ENCODE results near the gene PCYOX1L.

Gene PCYOX1L

GRCh38 chr5:149338364-149338763 lies 19.5 kb upstream of the PCYOX1L start:
- Histone ChIP-seq H3K4me3 (ENCODE audit: low read length) (no peak overlapping the region), H3K9me3 (ENCODE audit: control insufficient read depth, insufficient read depth, low read length) (no peaks in the 10 kb centered on the region), H3K4me1 (ENCODE audit: control insufficient read depth, insufficient read depth, low read length) (no peaks in the 10 kb centered on the region), H3K27ac (ENCODE audit: low read length) (no peak overlapping the region), H3K27me3 (ENCODE audit: control insufficient read depth, insufficient read depth, low read length) (no peaks in the 10 kb centered on the region), H3K36me3 (ENCODE audit: control insufficient read depth, insufficient read depth, low read length) (no peaks in the 10 kb centered on the region)
- DNase-seq (ENCODE audit: low read depth, low spot score): no peak
- no CpG with 5 or more reads among the region's 1 CpG for WGBS (ENCODE audit: insufficient coverage, insufficient read length)

- H3K36me3 ChIP-seq (ENCODE audit: control insufficient read depth, insufficient read depth, low read length): no peaks in the 10 kb centered on the region
- no peaks in the 10 kb centered on the region for H3K9me3 ChIP-seq (ENCODE audit: control insufficient read depth, insufficient read depth, low read length)
- no peaks in the 10 kb centered on the region for H3K27me3 ChIP-seq (ENCODE audit: control insufficient read depth, insufficient read depth, low read length)
- no peaks in the 10 kb centered on the region for H3K4me1 ChIP-seq (ENCODE audit: control insufficient read depth, insufficient read depth, low read length)
- DNase-seq (ENCODE audit: low read depth, low spot score): no peak
- H3K4me3 ChIP-seq (ENCODE audit: low read length): no peak overlapping the region
- WGBS (ENCODE audit: insufficient coverage, insufficient read length): no CpG with 5 or more reads among the region's 1 CpG
- no peak overlapping the region for H3K27ac ChIP-seq (ENCODE audit: low read length)
These were observed 16.9 kb upstream of the PCYOX1L start for GRCh38 chr5:149340920-149341319.

GRCh38 chr5:149341876-149342275 lies 16.0 kb upstream of the PCYOX1L start:
- H3K4me3 ChIP-seq (ENCODE audit: low read length): no peak overlapping the region
- no peaks in the 10 kb centered on the region for H3K27me3 ChIP-seq (ENCODE audit: control insufficient read depth, insufficient read depth, low read length)
- H3K27ac ChIP-seq (ENCODE audit: low read length): no peak overlapping the region
- H3K4me1 ChIP-seq (ENCODE audit: control insufficient read depth, insufficient read depth, low read length): no peaks in the 10 kb centered on the region
- DNase-seq (ENCODE audit: low read depth, low spot score): no peak
- no peaks in the 10 kb centered on the region for H3K9me3 ChIP-seq (ENCODE audit: control insufficient read depth, insufficient read depth, low read length)
- H3K36me3 ChIP-seq (ENCODE audit: control insufficient read depth, insufficient read depth, low read length): no peaks in the 10 kb centered on the region

GRCh38 chr5:149344151-149344550 lies 13.7 kb upstream of the PCYOX1L start:
- no peak overlapping the region for H3K27ac ChIP-seq (ENCODE audit: low read length)
- no CpG with 5 or more reads among the region's 2 CpGs for WGBS (ENCODE audit: insufficient coverage, insufficient read length)
- H3K27me3 ChIP-seq (ENCODE audit: control insufficient read depth, insufficient read depth, low read length): no peaks in the 10 kb centered on the region
- no peaks in the 10 kb centered on the region for H3K9me3 ChIP-seq (ENCODE audit: control insufficient read depth, insufficient read depth, low read length)
- H3K4me3 ChIP-seq (ENCODE audit: low read length): no peak overlapping the region
- H3K4me1 ChIP-seq (ENCODE audit: control insufficient read depth, insufficient read depth, low read length): no peaks in the 10 kb centered on the region
- no peak for DNase-seq (ENCODE audit: low read depth, low spot score)
- H3K36me3 ChIP-seq (ENCODE audit: control insufficient read depth, insufficient read depth, low read length): peaks cover 10% of the 10 kb centered on the region

GRCh38 chr5:149345147-149345891 lies 12.5 kb upstream of the PCYOX1L start, which contains the start of gene GRPEL2:
GRPEL2 (plus strand) TSS chr5:149345499; CDS start chr5:149345540, 41 bp downstream.
- H3K27me3 ChIP-seq (ENCODE audit: control insufficient read depth, insufficient read depth, low read length): no peaks in the 10 kb centered on the region
- no peak within 1 kb of the TSS for H3K27ac ChIP-seq (ENCODE audit: low read length)
- peak; percentile 89 for DNase-seq (ENCODE audit: low read depth, low spot score)
- H3K36me3 ChIP-seq (ENCODE audit: control insufficient read depth, insufficient read depth, low read length): peaks cover 10% of the 10 kb centered on the region
- H3K4me3 ChIP-seq (ENCODE audit: low read length): peak within 1 kb of the TSS; percentile 92
- no CpG with 5 or more reads among the region's 54 CpGs for WGBS (ENCODE audit: insufficient coverage, insufficient read length)
- H3K4me1 ChIP-seq (ENCODE audit: control insufficient read depth, insufficient read depth, low read length): no peaks in the 10 kb centered on the region
- H3K9me3 ChIP-seq (ENCODE audit: control insufficient read depth, insufficient read depth, low read length): no peaks in the 10 kb centered on the region

GRCh38 chr5:149345892-149346222 lies 12.0 kb upstream of the PCYOX1L start:
- Histone ChIP-seq H3K9me3 (ENCODE audit: control insufficient read depth, insufficient read depth, low read length) (no peaks in the 10 kb centered on the region), H3K27me3 (ENCODE audit: control insufficient read depth, insufficient read depth, low read length) (no peaks in the 10 kb centered on the region), H3K4me1 (ENCODE audit: control insufficient read depth, insufficient read depth, low read length) (no peaks in the 10 kb centered on the region), H3K27ac (ENCODE audit: low read length) (no peak overlapping the region), H3K36me3 (ENCODE audit: control insufficient read depth, insufficient read depth, low read length) (peaks cover 11% of the 10 kb centered on the region), H3K4me3 (ENCODE audit: low read length) (peak overlapping the region; percentile 92)
- no peak for DNase-seq (ENCODE audit: low read depth, low spot score)
- WGBS (ENCODE audit: insufficient coverage, insufficient read length): no CpG with 5 or more reads among the region's 11 CpGs

GRCh38 chr5:149348518-149348917 lies 9.3 kb upstream of the PCYOX1L start:
- H3K27ac ChIP-seq (ENCODE audit: low read length): no peak overlapping the region
- DNase-seq (ENCODE audit: low read depth, low spot score): no peak
- H3K4me3 ChIP-seq (ENCODE audit: low read length): no peak overlapping the region
- no peaks in the 10 kb centered on the region for H3K9me3 ChIP-seq (ENCODE audit: control insufficient read depth, insufficient read depth, low read length)
- no CpG with 5 or more reads among the region's 1 CpG for WGBS (ENCODE audit: insufficient coverage, insufficient read length)
- no peaks in the 10 kb centered on the region for H3K27me3 ChIP-seq (ENCODE audit: control insufficient read depth, insufficient read depth, low read length)
- H3K36me3 ChIP-seq (ENCODE audit: control insufficient read depth, insufficient read depth, low read length): peaks cover 17% of the 10 kb centered on the region
- H3K4me1 ChIP-seq (ENCODE audit: control insufficient read depth, insufficient read depth, low read length): no peaks in the 10 kb centered on the region

GRCh38 chr5:149349382-149349781 lies 8.5 kb upstream of the PCYOX1L start:
- Histone ChIP-seq H3K27me3 (ENCODE audit: control insufficient read depth, insufficient read depth, low read length) (no peaks in the 10 kb centered on the region), H3K4me3 (ENCODE audit: low read length) (no peak overlapping the region), H3K27ac (ENCODE audit: low read length) (no peak overlapping the region), H3K4me1 (ENCODE audit: control insufficient read depth, insufficient read depth, low read length) (no peaks in the 10 kb centered on the region), H3K9me3 (ENCODE audit: control insufficient read depth, insufficient read depth, low read length) (no peaks in the 10 kb centered on the region), H3K36me3 (ENCODE audit: control insufficient read depth, insufficient read depth, low read length) (peaks cover 17% of the 10 kb centered on the region)
- DNase-seq (ENCODE audit: low read depth, low spot score): no peak
- WGBS (ENCODE audit: insufficient coverage, insufficient read length): no CpG with 5 or more reads among the region's 4 CpGs

GRCh38 chr5:149352169-149352568 lies 5.7 kb upstream of the PCYOX1L start:
- no peaks in the 10 kb centered on the region for H3K4me1 ChIP-seq (ENCODE audit: control insufficient read depth, insufficient read depth, low read length)
- no peak overlapping the region for H3K4me3 ChIP-seq (ENCODE audit: low read length)
- no CpG with 5 or more reads among the region's 4 CpGs for WGBS (ENCODE audit: insufficient coverage, insufficient read length)
- no peaks in the 10 kb centered on the region for H3K9me3 ChIP-seq (ENCODE audit: control insufficient read depth, insufficient read depth, low read length)
- no peak for DNase-seq (ENCODE audit: low read depth, low spot score)
- H3K27me3 ChIP-seq (ENCODE audit: control insufficient read depth, insufficient read depth, low read length): no peaks in the 10 kb centered on the region
- peaks cover 17% of the 10 kb centered on the region for H3K36me3 ChIP-seq (ENCODE audit: control insufficient read depth, insufficient read depth, low read length)
- H3K27ac ChIP-seq (ENCODE audit: low read length): no peak overlapping the region

GRCh38 chr5:149353911-149354310 lies 3.9 kb upstream of the PCYOX1L start:
- DNase-seq (ENCODE audit: low read depth, low spot score): no peak
- WGBS (ENCODE audit: insufficient coverage, insufficient read length): no CpG with 5 or more reads among the region's 2 CpGs
- no peaks in the 10 kb centered on the region for H3K9me3 ChIP-seq (ENCODE audit: control insufficient read depth, insufficient read depth, low read length)
- peaks cover 7% of the 10 kb centered on the region; the same call in 1 of the 2 replicates for H3K36me3 ChIP-seq (ENCODE audit: control insufficient read depth, insufficient read depth, low read length)
- 0 out of 2 replicates have a peak, but pooled peaks cover 1% of the 10 kb centered on the region for H3K4me1 ChIP-seq (ENCODE audit: control insufficient read depth, insufficient read depth, low read length)
- H3K4me3 ChIP-seq (ENCODE audit: low read length): no peak overlapping the region
- no peak overlapping the region for H3K27ac ChIP-seq (ENCODE audit: low read length)
- H3K27me3 ChIP-seq (ENCODE audit: control insufficient read depth, insufficient read depth, low read length): no peaks in the 10 kb centered on the region

GRCh38 chr5:149355688-149356087 lies 2.2 kb upstream of the PCYOX1L start:
- WGBS (ENCODE audit: insufficient coverage, insufficient read length): no CpG with 5 or more reads among the region's 1 CpG
- Histone ChIP-seq H3K4me3 (ENCODE audit: low read length) (no peak overlapping the region), H3K9me3 (ENCODE audit: control insufficient read depth, insufficient read depth, low read length) (no peaks in the 10 kb centered on the region), H3K27me3 (ENCODE audit: control insufficient read depth, insufficient read depth, low read length) (no peaks in the 10 kb centered on the region), H3K27ac (ENCODE audit: low read length) (no peak overlapping the region), H3K36me3 (ENCODE audit: control insufficient read depth, insufficient read depth, low read length) (peaks cover 7% of the 10 kb centered on the region; the same call in 1 of the 2 replicates), H3K4me1 (ENCODE audit: control insufficient read depth, insufficient read depth, low read length) (0 out of 2 replicates have a peak, but pooled peaks cover 1% of the 10 kb centered on the region)
- no peak for DNase-seq (ENCODE audit: low read depth, low spot score)
